HG03025 (cell line): ENCODE results near the gene CLMP.
"Not testable (repeated sequence)": the region's sequence is repeated elsewhere in the genome, so short reads cannot be mapped to it uniquely, and the experiment has no call there.

Experiments used
- ATAC-seq: cut with Tn5 transposase; IDR thresholded peaks from one replicate; pipeline ENCODE4 v1.9.1; 2021; ENCODE audit warnings: mild to moderate bottlenecking, moderate library complexity; ENCODE audit not compliant: unreplicated experiment, low FRiP score

Gene CLMP

DNA sequence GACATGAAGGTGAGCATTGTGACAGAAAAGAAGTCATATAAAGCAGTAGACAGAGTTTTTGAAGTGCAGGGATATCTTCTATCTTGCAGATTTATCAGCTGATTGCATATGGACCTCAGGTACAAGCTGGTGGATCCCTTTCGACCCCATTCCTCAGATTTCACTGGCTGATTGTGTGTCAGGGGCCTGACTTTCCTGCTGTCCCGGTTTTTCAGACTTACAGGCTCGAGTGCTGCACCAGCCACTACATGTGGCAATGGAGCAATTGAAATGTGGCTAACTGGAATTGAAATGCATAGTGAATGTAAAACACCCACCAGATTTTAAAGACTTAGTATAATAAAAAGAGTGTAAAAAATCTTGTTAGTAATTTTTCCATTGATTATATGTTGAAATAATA lies 50.3 kb downstream of the CLMP start:
- ATAC-seq: no peak

DNA sequence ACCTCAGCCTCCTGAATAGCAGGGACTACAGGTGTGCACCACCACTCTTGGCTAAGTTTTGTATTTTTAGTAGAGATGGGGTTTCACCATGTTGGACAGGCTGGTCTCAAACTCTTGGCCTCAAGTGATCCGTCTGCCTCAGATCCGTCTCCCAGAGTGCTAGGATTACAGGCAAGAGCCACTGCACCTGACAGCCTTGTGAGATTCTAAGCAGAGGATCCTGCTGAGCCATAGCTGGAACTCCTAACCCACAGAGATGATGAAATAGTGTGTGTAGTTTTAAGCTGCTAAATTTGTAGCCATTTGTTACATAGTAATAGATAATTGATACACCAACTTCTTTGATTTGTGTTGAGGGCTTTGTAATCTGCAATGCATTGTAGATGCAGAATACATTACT lies 51.1 kb downstream of the CLMP start:
- no peak for ATAC-seq

DNA sequence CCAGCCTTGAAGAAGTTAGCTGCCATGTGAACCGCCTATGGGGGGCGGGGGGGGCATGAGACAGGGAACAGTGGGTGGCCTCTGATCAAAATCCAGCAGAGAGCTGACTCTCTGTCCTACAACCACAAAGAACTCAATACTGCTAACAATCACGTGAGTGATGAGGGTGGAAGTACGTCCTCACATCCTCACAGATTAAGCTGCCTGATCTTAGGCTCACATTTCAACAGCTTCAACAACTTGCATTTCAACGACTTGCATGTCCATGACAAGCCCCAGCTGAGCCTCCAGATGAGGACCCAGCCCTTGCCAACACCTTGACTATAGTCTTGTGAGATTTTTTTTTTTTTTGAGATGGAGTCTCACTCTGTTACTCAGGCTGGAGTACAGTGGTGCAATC lies 51.6 kb downstream of the CLMP start:
- no peak for ATAC-seq

DNA sequence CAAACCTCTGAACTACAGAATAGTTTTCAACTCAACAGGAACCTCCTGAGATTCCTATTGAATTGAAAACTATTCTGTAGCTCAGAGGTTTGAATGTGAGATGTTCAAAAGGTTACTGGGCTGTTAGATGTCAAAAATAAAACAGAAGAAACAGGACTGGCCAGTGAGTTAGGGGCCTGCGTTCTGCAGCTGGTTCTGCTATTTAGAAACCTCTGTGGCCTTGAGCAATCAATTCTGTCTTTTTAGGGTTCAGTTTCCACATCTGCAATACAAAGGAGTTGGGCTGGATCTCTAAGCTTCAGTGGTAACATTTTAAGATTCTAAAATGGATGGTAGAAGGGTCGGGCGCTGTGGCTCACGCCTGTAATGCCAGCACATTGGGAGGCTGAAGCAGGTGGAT lies 55.8 kb downstream of the CLMP start:
- ATAC-seq: no peak

DNA sequence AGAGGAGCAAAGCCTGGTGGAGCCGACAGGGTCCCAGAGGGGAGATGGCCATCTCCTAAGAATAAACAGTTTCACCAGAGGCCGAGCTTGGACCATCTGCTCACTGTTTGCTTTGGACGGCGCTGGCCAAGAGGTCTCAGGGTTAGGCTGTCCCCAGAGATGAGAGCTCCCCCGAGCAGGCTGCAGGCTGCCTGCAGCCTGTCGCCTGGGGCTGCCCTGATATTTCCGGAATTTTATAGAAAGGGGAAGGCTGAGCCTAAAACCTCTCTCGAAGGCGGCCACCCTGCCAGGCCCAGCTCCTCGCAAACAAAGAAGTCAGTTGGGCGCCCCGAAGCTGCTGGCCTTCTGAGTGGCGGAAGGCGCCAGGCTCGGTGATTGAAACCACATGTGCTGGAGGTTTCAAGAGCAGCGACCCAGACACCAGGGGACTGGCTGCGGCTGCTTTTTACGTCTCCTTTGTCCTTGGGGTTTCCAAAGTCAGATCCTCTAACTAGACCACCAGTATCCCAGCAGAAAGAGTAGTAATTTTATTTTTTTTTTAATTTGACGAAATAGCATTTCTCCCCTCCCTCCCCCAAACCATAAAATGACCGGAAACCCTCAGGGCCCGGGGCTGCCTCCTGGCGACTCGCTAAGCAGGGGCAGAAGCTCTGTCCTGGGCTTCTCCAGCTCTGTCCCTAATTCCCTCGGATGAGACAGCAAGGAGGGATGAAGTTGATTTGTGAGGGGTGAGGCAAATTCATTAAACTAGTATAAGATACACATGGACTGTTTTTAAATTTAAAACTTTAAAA lies 57.4 kb downstream of the CLMP start:
- no peak for ATAC-seq

DNA sequence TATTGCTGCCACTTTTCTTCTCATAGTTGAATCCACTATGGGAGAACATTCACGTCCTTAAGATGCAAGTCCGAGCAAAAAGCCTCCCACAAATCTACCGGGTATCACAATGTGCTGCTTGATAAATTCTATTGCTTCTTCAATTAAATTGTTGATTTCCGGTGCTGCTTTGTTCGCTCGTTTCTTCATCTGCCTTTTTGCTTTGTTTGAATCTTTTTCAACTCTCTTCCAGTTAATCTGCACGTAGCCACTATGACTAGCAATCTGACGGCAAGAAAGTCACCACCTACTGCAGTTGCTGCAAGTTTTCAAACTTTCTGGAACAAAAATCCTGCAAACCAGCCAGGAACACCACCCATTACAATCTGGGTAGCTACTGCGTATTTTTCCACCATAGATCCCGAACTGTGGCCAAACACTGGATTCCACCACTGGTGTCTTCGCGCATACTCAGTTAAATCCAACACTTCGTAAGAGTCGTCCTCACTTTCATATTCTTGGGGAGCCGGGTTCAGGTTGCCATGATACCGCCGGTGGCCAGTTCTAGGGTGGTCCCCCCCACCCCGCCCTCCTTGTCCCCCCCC lies 59.1 kb downstream of the CLMP start:
- no peak for ATAC-seq

DNA sequence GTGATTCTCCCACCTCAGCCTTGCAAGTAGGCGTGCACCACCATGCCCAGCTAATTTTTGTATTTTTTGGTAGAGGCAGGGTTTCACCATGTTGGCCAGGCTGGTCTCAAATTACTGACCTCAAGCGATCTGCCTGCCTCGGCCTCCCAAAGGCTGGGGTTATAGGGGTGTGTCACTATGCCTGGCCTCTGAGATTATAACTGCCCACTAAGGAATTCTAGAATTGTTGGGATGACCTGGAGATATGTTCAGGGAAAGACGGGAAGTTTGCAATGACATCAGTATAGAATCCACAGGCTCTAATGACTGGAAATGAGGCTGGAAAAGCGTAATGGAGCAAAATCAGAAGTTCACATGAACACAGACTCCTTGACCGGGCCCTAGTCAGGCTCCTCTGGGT lies 62.2 kb downstream of the CLMP start:
- ATAC-seq: no peak

DNA sequence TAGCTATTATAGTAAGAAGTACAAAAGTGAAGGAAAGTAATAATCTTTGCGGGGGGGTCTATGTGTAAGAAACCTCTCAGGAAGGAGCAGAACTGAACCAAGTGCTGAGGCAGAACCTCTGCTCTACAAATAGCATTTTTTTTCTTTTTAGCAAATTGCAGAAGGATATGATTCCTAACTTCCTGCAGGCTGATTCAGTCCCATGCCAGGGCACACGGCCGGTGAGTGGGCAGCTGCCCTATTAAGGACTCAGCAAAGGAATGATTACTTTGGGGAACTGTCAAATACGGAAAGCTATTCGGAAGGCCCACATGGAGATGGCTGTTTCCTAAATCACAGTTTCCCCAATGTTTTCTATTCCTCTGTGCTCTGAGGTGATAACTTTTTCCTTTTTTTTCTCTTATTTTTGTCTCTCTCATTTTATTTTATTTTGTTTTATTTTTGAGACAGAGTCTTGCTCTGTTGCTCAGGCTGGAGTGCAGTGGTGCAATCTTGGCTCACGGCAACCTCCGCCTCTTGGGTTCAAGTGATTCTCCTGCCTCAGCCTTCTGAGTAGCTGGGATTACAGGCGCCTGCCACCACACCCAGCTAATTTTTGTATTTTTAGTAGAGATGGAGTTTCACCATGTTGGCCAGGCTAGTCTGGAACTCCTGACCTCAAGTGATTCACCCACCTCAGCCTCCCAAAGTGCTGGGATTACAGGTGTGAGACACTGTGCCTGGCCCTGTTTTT lies 62.8 kb downstream of the CLMP start:
- not testable (repeated sequence) for ATAC-seq

DNA sequence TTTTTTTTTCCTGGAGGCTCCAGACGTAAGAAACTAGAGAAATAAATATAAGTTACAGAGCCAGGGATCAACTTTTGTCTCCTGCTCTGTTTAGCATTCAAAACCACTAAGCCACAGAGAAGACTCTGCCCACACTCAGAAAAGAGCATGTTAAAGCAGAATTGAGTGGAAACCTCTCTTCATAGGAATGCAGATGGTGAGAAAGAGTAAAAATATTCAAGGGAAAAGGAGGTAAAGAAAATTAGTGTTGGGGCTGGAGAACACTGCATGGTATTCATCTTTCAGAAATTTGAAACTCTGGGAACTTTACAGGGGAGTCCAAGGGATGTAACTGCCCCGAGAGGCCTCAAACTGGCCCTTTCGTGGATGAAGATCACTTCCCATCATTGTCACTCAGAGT lies 65.1 kb downstream of the CLMP start:
- no peak for ATAC-seq

DNA sequence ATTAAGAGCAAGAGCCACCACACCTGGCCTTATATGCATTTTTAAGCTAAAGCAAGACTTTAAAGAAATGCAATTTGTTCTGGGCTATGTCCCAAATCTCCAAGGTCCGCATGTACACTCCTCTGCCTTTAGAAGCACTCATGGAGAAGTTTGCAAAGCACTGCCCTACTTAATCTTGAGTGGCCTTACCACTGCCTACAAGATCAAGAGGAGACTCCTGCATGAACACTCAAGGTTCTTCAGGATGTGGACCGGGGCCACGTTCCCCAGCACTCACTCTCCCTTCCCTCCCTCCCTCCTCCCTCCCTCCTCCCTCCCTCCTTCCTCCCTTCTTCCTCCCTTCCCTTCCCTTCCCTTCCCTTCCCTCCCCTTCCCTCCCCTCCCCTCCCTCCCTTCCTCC lies 69.9 kb downstream of the CLMP start:
- ATAC-seq: no peak

DNA sequence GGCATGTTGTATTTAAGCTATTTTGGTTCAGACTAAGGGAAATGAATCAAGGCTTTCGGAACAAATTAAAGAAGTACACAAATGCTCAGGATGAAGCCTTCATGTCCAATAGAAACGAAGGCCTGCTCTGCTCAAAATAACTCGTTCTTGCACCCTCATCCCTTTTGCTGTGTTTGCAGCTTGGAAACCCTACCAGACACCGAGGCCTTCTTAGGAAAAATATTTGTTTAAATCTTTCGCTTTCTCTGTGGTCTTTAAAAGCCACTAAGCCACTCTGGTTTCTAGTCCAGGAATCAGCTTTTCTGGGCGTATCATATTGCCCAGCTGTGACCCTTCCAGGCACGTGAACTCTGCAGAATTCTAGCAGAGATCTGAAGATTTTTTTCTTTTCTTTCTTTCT lies 72.2 kb downstream of the CLMP start:
- no peak for ATAC-seq

DNA sequence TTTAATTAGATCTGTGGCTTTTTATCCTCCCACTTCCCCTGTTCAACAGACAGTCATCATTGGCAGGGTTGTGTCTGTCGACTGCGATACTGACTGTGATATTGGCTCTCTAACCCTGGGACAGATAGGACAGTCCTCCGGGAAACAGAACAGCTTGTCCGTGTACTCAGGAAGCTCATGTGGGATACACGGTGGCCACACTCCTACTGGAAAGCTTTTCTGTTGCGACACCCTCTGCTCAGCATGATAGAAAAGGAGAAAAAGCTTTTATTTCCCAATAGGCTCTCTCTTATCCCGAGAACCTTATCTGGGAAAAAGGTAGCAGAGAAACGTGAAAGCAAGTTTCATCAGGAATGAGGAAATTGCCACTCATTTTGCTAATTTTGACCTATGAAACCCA lies 72.7 kb downstream of the CLMP start:
- no peak for ATAC-seq

DNA sequence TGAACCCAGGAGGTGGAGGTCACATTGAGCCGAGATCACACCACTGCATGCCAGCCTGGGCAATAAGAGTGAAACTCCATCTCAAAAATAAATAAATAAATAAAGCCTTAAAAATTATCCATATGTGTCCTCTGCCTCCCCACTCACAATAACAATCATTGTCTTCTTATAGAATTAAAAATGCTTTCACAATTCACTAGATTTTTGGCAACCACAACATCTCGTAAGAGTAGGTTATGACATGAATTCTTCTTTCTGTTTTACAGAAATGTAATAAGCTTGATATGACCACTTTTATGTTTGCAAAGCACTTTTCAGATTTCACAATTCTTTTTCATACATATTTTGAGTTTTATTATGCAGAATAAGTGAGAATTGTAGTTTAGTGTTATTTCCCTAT lies 78.6 kb downstream of the CLMP start:
- ATAC-seq: no peak

DNA sequence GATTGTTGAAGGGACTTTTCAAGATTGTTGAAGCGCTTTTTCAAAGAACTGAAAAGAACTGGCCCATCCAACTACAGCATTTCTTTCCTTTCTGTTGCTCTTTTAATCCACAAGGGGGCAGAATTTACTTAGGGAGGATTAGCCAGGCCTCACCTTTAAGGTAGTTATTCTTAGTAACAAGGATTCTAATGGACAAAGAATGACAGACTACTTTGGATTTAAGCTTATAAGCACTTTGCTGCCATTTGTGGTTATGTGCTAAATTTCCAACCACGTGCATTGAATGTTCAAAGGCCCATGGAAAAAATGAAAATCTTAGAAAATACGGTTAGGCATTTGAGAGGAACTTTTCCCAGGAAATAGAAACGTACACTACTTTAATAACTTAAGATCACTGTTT lies 83.6 kb downstream of the CLMP start:
- ATAC-seq: no peak

DNA sequence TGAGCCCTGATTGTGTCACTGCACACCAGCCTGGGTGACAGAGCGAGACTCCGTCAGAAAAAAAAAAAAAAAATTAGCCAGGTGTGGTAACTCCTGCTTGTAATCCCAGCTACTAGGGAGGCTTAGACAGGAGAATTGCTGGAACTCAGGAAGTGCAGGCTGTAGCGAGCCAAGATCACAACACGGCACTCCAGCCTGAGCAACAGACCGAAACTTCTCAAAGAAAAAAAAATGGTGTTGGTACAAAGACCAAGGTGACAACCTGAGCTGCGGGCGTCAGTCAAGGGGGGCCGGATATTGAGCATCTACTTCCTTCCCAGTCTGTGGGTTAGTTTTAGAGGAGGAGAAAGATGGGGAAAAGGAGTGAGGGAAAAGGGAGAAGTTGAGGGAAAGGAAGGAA lies 84.7 kb downstream of the CLMP start:
- no peak for ATAC-seq

DNA sequence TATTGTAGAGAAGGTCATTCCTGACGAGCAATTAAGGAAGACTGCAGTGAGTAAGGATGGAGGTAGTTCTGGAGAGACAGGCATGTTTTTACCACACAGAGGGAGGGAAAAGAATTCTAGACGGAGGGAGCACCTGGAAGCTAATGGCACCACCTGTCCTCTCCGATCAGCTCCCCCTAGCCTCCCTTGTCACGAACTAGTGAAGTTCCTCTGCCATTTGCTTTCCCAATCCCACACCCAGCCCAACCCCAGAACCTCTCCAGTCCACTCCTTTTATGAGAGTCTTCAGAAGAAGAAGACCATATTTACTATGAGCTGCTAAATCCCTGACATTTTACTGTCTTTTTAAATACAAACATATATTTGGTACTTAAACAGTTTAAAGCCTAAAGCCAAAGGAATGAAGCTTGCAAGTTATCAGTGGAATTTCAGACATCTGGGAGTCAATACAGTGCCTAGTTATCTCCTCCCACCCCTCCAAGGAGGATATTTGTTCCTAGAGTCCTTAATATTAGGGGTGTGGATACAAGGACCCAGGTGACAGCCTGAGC lies 87.0 kb downstream of the CLMP start:
- no peak for ATAC-seq

DNA sequence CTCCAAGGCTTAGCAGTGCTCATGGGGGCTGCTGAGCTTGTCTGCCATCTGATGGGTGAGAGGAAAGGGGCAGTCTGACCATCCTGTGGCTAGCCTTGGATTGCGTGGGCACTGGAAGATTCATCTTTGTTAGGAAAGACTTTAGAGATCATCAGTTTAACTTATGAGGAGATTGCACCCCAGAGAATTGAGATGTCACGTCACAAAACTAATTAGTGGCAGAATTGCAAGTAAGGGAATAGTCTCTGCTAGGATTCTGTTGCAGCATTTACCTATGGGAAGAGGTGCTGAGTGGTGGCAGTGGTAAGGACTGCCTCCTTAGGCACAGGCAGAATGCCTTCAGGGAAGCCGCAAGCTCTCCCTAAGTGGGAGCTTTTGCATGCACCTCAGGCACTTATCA lies 90.4 kb downstream of the CLMP start:
- ATAC-seq: no peak

DNA sequence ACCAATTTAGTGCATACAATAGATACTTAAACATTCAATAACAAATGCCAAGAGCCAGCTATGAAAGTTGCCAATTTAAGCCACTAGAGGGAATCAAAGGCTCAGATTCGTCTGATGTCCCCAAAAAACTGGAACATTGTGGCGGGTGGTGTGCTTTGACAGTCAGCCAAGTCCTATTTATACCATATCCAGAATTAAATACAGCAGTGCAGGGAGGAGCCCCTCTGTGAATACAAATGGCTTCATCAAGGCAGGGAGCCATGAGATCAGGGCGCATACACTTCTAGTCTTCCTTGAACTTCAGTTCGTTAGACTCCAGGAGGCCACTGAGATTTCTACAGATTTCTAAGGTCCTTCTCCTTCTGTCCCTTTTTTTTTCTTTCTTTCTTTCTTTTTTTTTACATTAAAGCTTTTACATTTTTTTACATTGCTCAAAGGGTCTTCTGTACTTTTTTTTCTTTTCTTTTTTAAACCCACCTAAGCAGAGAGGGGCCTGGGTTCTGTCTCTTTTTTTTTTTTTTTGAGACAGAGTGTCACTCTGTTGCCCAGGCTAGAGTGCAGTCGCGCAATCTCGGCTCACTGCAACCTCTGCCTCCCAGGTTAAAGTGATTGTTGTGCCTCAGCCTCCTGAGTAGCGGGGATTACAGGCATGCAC lies 91.6 kb downstream of the CLMP start:
- no peak for ATAC-seq

DNA sequence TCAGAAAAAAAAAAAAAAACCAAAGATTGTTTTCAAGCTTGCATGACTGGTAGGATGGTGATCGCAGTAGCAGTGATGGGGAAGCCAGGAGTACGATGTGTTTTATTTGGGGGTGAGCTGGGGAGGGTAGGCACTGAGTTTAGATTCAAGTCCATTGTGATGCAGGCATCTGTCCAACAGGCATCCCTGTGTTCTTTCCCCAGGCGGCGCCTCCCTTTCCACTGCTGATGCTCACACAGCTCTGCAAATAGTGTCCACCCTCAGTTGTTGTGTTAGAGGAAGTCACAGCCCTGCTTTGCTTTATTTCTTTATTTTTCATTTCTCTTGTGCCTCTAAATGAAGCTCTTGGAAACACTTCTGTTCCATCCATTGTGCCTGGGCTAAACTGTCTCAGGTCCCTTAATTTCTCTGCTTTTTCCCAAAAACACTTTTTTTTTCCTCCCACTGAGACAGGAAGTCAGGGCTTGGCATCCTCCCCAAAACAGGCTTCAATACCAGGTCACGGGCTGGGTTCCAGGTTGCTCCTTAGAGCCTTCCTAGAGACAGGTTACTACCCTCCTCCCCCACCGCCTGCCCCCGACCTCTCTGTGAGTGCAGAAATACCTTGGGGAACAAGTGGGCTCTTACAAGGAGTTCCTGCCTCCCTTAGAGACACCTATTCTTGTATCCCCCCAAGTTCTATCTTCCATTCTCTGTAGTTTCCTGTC lies 94.5 kb downstream of the CLMP start:
- ATAC-seq: no peak

DNA sequence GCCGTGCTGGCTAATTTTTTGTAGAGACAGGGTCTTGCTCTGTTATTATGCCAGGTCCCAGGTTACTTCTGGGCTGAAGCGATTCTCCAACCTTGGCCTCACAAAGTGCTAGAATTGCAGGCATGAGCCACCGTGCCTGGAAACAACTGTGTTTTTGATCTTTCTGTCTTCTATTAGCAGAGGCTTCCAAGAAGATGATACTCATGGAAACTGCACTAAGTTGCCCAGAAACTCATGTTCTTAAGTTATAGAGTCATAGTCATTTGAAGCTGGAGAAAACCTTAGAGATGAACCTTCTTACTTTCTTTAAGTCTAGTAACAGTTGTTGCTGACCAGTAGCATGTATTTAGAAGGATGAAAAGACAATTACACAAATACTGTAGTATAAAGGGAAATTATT lies 96.1 kb downstream of the CLMP start:
- ATAC-seq: no peak
